ENCODE data around the gene CHIC2.

Gene CHIC2

GRCh38 chr4:54093324-54094240 is 29.2 kb upstream of the CHIC2 start:
- no peak for DNase-seq (ENCODE audit: extremely low read depth in 1 of 2, low read depth in 1 of 2)

GRCh38 chr4:54092405-54093323 is 28.3 kb upstream of the CHIC2 start:
- no peak for DNase-seq (ENCODE audit: extremely low read depth in 1 of 2, low read depth in 1 of 2)

GRCh38 chr4:54091637-54092404 is 27.4 kb upstream of the CHIC2 start:
- peak; percentile 29 to 54 for DNase-seq (ENCODE audit: extremely low read depth in 1 of 2, low read depth in 1 of 2)

GRCh38 chr4:54090804-54091623 is 26.6 kb upstream of the CHIC2 start:
- no peak for DNase-seq (ENCODE audit: extremely low read depth in 1 of 2, low read depth in 1 of 2)

- DNase-seq (ENCODE audit: extremely low read depth in 1 of 2, low read depth in 1 of 2), result no peak
These were observed 26.0 kb upstream of the CHIC2 start for GRCh38 chr4:54090404-54090803.

GRCh38 chr4:54089875-54090274 is 25.5 kb upstream of the CHIC2 start:
- no peak for DNase-seq (ENCODE audit: extremely low read depth in 1 of 2, low read depth in 1 of 2)

GRCh38 chr4:54085284-54085683 is 20.9 kb upstream of the CHIC2 start:
- no peak for DNase-seq (ENCODE audit: extremely low read depth in 1 of 2, low read depth in 1 of 2)

- no peak for DNase-seq (ENCODE audit: extremely low read depth in 1 of 2, low read depth in 1 of 2)
These were observed 17.8 kb upstream of the CHIC2 start for GRCh38 chr4:54082168-54082567.

GRCh38 chr4:54077812-54078211 is 13.4 kb upstream of the CHIC2 start:
- DNase-seq (ENCODE audit: extremely low read depth in 1 of 2, low read depth in 1 of 2), result no peak

GRCh38 chr4:54076673-54077072 is 12.3 kb upstream of the CHIC2 start:
- DNase-seq (ENCODE audit: extremely low read depth in 1 of 2, low read depth in 1 of 2), result no peak

GRCh38 chr4:54074381-54074780 is 10.0 kb upstream of the CHIC2 start:
- DNase-seq (ENCODE audit: extremely low read depth in 1 of 2, low read depth in 1 of 2), result no peak

GRCh38 chr4:54073271-54073880 is 9.0 kb upstream of the CHIC2 start:
- DNase-seq (ENCODE audit: extremely low read depth in 1 of 2, low read depth in 1 of 2), result no peak

GRCh38 chr4:54067166-54067565 is 2.8 kb upstream of the CHIC2 start:
- DNase-seq (ENCODE audit: extremely low read depth in 1 of 2, low read depth in 1 of 2), result no peak

GRCh38 chr4:54066718-54067129 is 2.3 kb upstream of the CHIC2 start:
- DNase-seq (ENCODE audit: extremely low read depth in 1 of 2, low read depth in 1 of 2), result no peak

- DNase-seq (ENCODE audit: extremely low read depth in 1 of 2, low read depth in 1 of 2), result no peak
These were observed 1.6 kb upstream of the CHIC2 start for GRCh38 chr4:54066088-54066415.

- no peak for DNase-seq (ENCODE audit: extremely low read depth in 1 of 2, low read depth in 1 of 2)
These were observed 1.1 kb upstream of the CHIC2 start for GRCh38 chr4:54065282-54066087.

- DNase-seq (ENCODE audit: extremely low read depth in 1 of 2, low read depth in 1 of 2), result peak; percentile 2 to 4
These were observed 578 bp downstream of the CHIC2 start for GRCh38 chr4:54063737-54064316.

- DNase-seq (ENCODE audit: extremely low read depth in 1 of 2, low read depth in 1 of 2), result no peak
These were observed 1.2 kb downstream of the CHIC2 start for GRCh38 chr4:54063229-54063628.

- no peak for DNase-seq (ENCODE audit: extremely low read depth in 1 of 2, low read depth in 1 of 2)
These were observed 2.0 kb downstream of the CHIC2 start for GRCh38 chr4:54062392-54062791.
